Astrocyte (in vitro differentiated cells and primary cell): ENCODE data around the gene PARD3B. TPM values are rescaled to one million over a fixed set of nuclear protein-coding genes. Genes with fewer than 3 reads are reported as not detected.

Source experiments
- DNase-seq: peaks from one replicate; pipeline ENCODE4 v3.0.0-alpha.2; 2010; ENCODE audit warnings: low read depth
- FAIRE-seq: peaks from 2 replicates; lab custom pipeline; 2011; peaks lifted over from hg19 to GRCh38; lab: Jason Lieb, UNC
- H2AFZ ChIP-seq: 2 replicates; pipeline ENCODE4 v1.6.0; 2012; ENCODE audit warnings: low read depth, low read length, inconsistent platforms
- H3K27ac ChIP-seq: 2 replicates; pipeline ENCODE4 v1.5.1; 2011; ENCODE audit warnings: low read depth, low read length, inconsistent platforms
- H3K27me3 ChIP-seq: 2 replicates; pipeline ENCODE4 v1.6.0; 2011; ENCODE audit warnings: low read length, inconsistent platforms; ENCODE audit not compliant: insufficient read depth
- H3K36me3 ChIP-seq: 2 replicates; pipeline ENCODE4 v1.5.1; 2011; ENCODE audit warnings: low read length, inconsistent platforms; ENCODE audit not compliant: insufficient read depth
- H3K4me1 ChIP-seq: 2 replicates; pipeline ENCODE4 v1.5.1; 2011; ENCODE audit warnings: low read length, inconsistent platforms; ENCODE audit not compliant: insufficient read depth
- H3K4me2 ChIP-seq: 2 replicates; pipeline ENCODE4 v1.6.0; 2012; ENCODE audit warnings: low read length, inconsistent platforms
- H3K4me3 ChIP-seq: 2 replicates; pipeline ENCODE4 v1.5.1; 2011; ENCODE audit warnings: low read depth, mild to moderate bottlenecking, low read length, inconsistent platforms; ENCODE audit not compliant: insufficient read depth
- H3K79me2 ChIP-seq: 2 replicates; pipeline ENCODE4 v1.6.0; 2012; ENCODE audit warnings: mild to moderate bottlenecking, low read length, inconsistent platforms; ENCODE audit not compliant: insufficient read depth
- H3K9ac ChIP-seq: 2 replicates; pipeline ENCODE4 v1.6.0; 2012; ENCODE audit warnings: mild to moderate bottlenecking, low read length, inconsistent platforms
- H3K9me3 ChIP-seq: 2 replicates; pipeline ENCODE4 v1.5.1; 2012; ENCODE audit warnings: low read depth, mild to moderate bottlenecking, low read length, inconsistent platforms; ENCODE audit not compliant: insufficient read depth
- H4K20me1 ChIP-seq: 2 replicates; pipeline ENCODE4 v1.6.0; 2012; ENCODE audit warnings: low read length, inconsistent platforms; ENCODE audit not compliant: insufficient read depth
- H3K27ac Mint-ChIP-seq: one replicate; pipeline ENCODE4 v1.8.0; 2021; ENCODE audit warnings: mild to moderate bottlenecking, mixed read lengths; ENCODE audit not compliant: unreplicated experiment
- H3K27me3 Mint-ChIP-seq: one replicate; pipeline ENCODE4 v1.8.0; 2021; ENCODE audit warnings: low read depth, mixed read lengths; ENCODE audit not compliant: unreplicated experiment
- H3K36me3 Mint-ChIP-seq: one replicate; pipeline ENCODE4 v1.8.0; 2021; ENCODE audit warnings: low read depth, mixed read lengths; ENCODE audit not compliant: unreplicated experiment
- H3K4me1 Mint-ChIP-seq: one replicate; pipeline ENCODE4 v1.8.0; 2021; ENCODE audit warnings: low read depth, mixed read lengths; ENCODE audit not compliant: unreplicated experiment
- H3K4me3 Mint-ChIP-seq: one replicate; pipeline ENCODE4 v1.8.0; 2021; ENCODE audit warnings: mild to moderate bottlenecking, moderate library complexity, mixed read lengths; ENCODE audit not compliant: unreplicated experiment
- H3K9me3 Mint-ChIP-seq: one replicate; pipeline ENCODE4 v1.8.0; 2021; ENCODE audit warnings: mild to moderate bottlenecking, mixed read lengths; ENCODE audit not compliant: unreplicated experiment
- EZH2 ChIP-seq: IDR thresholded peaks from 2 replicates; pipeline ENCODE4 v1.6.1; 2012; ENCODE audit warnings: mild to moderate bottlenecking, low read length, inconsistent platforms; ENCODE audit not compliant: insufficient read depth
- total RNA-seq: library from RNA; stranded (reverse); gene quantifications from 2 replicates; pipeline ENCODE4 v1.2.1, GENCODE V29; 2021
- TF ChIP-seq, protein P1 (sequence below): IDR thresholded peaks from 2 replicates; pipeline ENCODE4 v1.5.1; 2011; ENCODE audit warnings: low read depth, mild to moderate bottlenecking, inconsistent platforms, low read length, moderate library complexity; ENCODE audit not compliant: insufficient read depth

The PARD3B gene
- total RNA-seq, 1 donor from 2014 or later: 6.5 TPM

DNA sequence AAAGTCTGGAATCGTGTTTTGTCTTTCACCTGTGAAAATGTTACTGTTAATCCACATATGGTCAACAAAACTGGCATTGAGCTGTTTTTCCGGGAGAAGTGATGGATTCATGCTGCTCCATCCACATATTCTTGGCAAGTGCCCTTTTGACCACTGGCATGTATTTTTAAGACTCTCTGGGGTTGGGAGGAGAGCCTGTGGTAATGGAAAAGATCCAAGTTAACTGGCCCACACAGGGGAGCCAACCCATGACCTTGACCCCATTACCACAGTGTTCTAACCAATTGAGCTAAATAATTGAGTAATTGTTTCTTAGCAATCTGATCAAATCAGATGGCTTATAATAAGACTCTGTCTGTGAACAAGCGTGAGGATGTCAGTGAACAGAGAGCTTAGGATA is 840.8 kb downstream of the PARD3B start:
- Histone ChIP-seq H2AFZ (no peak overlapping the region), H3K9me3 (no peaks in the 10 kb centered on the region), H3K4me1 (no peaks in the 10 kb centered on the region), H3K36me3 (no peaks in the 10 kb centered on the region), H3K4me2 (no peak overlapping the region), H3K79me2 (no peaks in the 10 kb centered on the region), H3K27ac (no peak overlapping the region), H3K27me3 (no peaks in the 10 kb centered on the region), H4K20me1 (no peaks in the 10 kb centered on the region), H3K4me3 (no peak overlapping the region), H3K9ac (no peak overlapping the region)
- DNase-seq (peak; percentile 56), FAIRE-seq (no peak)
- no peak for TF ChIP-seq EZH2
- TF ChIP-seq, protein P1, sequence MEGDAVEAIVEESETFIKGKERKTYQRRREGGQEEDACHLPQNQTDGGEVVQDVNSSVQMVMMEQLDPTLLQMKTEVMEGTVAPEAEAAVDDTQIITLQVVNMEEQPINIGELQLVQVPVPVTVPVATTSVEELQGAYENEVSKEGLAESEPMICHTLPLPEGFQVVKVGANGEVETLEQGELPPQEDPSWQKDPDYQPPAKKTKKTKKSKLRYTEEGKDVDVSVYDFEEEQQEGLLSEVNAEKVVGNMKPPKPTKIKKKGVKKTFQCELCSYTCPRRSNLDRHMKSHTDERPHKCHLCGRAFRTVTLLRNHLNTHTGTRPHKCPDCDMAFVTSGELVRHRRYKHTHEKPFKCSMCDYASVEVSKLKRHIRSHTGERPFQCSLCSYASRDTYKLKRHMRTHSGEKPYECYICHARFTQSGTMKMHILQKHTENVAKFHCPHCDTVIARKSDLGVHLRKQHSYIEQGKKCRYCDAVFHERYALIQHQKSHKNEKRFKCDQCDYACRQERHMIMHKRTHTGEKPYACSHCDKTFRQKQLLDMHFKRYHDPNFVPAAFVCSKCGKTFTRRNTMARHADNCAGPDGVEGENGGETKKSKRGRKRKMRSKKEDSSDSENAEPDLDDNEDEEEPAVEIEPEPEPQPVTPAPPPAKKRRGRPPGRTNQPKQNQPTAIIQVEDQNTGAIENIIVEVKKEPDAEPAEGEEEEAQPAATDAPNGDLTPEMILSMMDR: no peak
- Mint-ChIP-seq H3K27ac (no peak overlapping the region), H3K36me3 (no peaks in the 10 kb centered on the region), H3K9me3 (peaks cover 2% of the 10 kb centered on the region), H3K27me3 (no peaks in the 10 kb centered on the region), H3K4me3 (no peak overlapping the region), H3K4me1 (peaks cover 24% of the 10 kb centered on the region)

DNA sequence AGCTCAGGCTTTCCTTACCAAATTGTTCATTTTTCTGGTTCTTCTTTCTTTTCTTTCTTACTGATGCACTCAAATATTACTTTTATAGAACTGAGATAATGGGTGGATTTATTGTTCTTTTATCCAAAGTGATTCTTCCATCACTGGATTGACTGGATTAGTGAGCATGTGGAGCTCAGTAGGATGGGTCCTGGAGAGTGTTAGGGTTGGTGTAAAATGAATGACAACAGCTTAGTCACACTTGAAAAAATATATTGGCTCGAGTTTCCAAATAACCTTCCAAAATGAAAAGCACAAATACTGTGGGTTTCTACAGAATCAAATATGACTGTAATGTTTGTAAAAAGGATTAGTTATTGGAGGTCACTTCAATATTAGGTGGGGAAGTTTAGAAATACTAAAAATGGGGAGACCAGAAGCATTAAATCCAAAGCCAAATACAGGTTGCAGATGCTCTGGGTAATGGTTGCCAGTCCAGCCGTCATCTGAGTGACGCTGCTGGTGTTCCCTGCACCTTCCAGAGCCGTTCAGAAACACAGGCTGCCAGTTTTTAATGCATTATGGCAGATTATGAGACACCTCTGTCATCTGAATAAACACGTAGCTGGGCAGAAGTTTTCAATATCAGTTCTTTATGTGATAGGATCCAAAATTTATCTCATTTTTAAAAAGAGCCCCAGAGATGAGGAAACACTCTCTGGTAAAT is 842.2 kb downstream of the PARD3B start:
- Histone ChIP-seq H3K4me3 (no peak overlapping the region), H3K9me3 (no peaks in the 10 kb centered on the region), H3K36me3 (no peaks in the 10 kb centered on the region), H4K20me1 (no peaks in the 10 kb centered on the region), H3K4me1 (no peaks in the 10 kb centered on the region), H3K9ac (no peak overlapping the region), H3K4me2 (no peak overlapping the region), H3K27ac (no peak overlapping the region), H3K79me2 (no peaks in the 10 kb centered on the region), H3K27me3 (no peaks in the 10 kb centered on the region), H2AFZ (no peak overlapping the region)
- no peak overlapping the region for H3K27ac Mint-ChIP-seq
- no peak for TF ChIP-seq EZH2
- TF ChIP-seq, protein P1: no peak
- peaks cover 19% of the 10 kb centered on the region for H3K4me1 Mint-ChIP-seq
- no peaks in the 10 kb centered on the region for H3K36me3 Mint-ChIP-seq
- H3K9me3 Mint-ChIP-seq: peaks cover 2% of the 10 kb centered on the region
- H3K27me3 Mint-ChIP-seq: no peaks in the 10 kb centered on the region
- H3K4me3 Mint-ChIP-seq: no peak overlapping the region
- FAIRE-seq (no peak), DNase-seq (no peak)

DNA sequence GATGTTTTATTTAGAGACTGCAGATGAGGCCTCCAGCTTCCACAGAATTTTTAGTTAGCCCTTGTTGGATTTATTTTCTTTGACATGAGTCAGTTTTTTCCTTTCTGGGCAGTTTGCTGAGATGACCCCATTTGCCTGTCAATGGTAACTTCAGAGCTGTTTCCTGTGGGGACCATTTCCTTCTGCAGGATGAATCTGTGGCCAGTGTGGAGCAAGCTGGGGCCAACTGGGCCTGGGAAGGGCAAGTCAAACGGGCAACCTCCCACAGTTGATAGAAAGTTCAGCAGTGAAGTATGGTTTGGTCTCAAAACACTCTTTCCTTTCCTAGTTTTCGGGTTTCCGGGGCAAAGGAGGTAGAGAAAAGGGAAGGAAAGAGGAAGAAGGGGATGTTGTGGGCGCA is 845.6 kb downstream of the PARD3B start:
- Mint-ChIP-seq H3K4me3 (no peak overlapping the region), H3K27me3 (no peaks in the 10 kb centered on the region), H3K9me3 (no peaks in the 10 kb centered on the region), H3K36me3 (no peaks in the 10 kb centered on the region), H3K4me1 (peaks cover 7% of the 10 kb centered on the region), H3K27ac (no peak overlapping the region)
- Histone ChIP-seq H3K27me3 (no peaks in the 10 kb centered on the region), H3K79me2 (no peaks in the 10 kb centered on the region), H3K4me3 (no peak overlapping the region), H3K9me3 (no peaks in the 10 kb centered on the region), H3K4me1 (no peaks in the 10 kb centered on the region), H2AFZ (no peak overlapping the region), H3K36me3 (no peaks in the 10 kb centered on the region), H3K9ac (no peak overlapping the region), H4K20me1 (no peaks in the 10 kb centered on the region), H3K4me2 (no peak overlapping the region), H3K27ac (no peak overlapping the region)
- TF ChIP-seq, protein P1: no peak
- no peak for TF ChIP-seq EZH2
- DNase-seq: no peak
- no peak for FAIRE-seq
